ENCODE results near the gene ZNF526. TPM values are rescaled to one million over a fixed set of nuclear protein-coding genes. Genes with fewer than 3 reads are reported as not detected.

The ZNF526 gene
- total and polyA plus RNA-seq, 9 of the 15 experiments (the other 6 are each of a cell fraction or from before 2014, with no cell fraction given): 1.3 to 17.9 (median 6.2) TPM

DNA sequence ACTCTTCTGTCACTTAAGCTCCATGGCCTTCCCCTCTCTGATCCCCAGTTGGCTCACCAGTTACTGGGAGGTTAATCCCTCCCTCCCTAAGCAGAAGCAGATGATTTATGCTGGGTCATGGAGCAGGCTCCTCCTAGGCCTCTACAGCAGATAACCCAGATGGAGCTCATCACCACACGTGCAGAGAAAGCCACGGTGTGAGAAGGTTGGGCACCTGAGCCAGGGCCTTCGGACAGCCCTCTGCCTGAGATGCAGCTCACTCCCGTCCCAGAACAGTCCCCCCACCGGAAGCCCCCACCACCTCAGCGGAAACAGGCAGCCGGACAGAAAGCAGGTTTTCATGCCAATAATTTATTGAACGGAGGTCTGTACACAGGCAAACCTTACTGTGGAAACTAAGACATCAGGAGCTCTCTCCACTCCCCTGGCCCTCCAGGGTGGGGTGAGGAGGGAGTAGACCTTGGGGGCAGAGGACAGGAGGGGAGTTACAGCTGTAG, 9.8 kb downstream of the ZNF526 start (continued):
- TF ChIP-seq, protein P1, sequence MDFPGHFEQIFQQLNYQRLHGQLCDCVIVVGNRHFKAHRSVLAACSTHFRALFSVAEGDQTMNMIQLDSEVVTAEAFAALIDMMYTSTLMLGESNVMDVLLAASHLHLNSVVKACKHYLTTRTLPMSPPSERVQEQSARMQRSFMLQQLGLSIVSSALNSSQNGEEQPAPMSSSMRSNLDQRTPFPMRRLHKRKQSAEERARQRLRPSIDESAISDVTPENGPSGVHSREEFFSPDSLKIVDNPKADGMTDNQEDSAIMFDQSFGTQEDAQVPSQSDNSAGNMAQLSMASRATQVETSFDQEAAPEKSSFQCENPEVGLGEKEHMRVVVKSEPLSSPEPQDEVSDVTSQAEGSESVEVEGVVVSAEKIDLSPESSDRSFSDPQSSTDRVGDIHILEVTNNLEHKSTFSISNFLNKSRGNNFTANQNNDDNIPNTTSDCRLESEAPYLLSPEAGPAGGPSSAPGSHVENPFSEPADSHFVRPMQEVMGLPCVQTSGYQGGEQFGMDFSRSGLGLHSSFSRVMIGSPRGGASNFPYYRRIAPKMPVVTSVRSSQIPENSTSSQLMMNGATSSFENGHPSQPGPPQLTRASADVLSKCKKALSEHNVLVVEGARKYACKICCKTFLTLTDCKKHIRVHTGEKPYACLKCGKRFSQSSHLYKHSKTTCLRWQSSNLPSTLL (IDR thresholded peaks at IDR 0.05): no peak
- TF ChIP-seq XRCC3 (IDR thresholded peaks at IDR 0.05): no peak
- peak; percentile 20; the same call in 1 of the 2 replicates for TF ChIP-seq EP400 (IDR thresholded peaks at IDR 0.05)
- TF ChIP-seq, protein P2, sequence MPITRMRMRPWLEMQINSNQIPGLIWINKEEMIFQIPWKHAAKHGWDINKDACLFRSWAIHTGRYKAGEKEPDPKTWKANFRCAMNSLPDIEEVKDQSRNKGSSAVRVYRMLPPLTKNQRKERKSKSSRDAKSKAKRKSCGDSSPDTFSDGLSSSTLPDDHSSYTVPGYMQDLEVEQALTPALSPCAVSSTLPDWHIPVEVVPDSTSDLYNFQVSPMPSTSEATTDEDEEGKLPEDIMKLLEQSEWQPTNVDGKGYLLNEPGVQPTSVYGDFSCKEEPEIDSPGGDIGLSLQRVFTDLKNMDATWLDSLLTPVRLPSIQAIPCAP (CRISPR knock-in tag; IDR thresholded peaks at IDR 0.05; ENCODE audit: borderline replicate concordance): no peak
- TF ChIP-seq ASH1L (IDR thresholded peaks at IDR 0.05; ENCODE audit: borderline replicate concordance, low read depth, partially characterized antibody): no peak
- TF ChIP-seq DACH1 (IDR thresholded peaks at IDR 0.05; ENCODE audit: partially characterized antibody): peak; percentile 32
- TF ChIP-seq GATA2 (CRISPR knock-in tag; IDR thresholded peaks at IDR 0.05): no peak
- no peak for TF ChIP-seq TAL1 (IDR thresholded peaks at IDR 0.05)
- TF ChIP-seq MEIS2 (IDR thresholded peaks at IDR 0.05; ENCODE audit: partially characterized antibody): peak; percentile 97
- TF ChIP-seq TOE1 (IDR thresholded peaks at IDR 0.05; ENCODE audit: borderline replicate concordance): no peak
- no peak for TF ChIP-seq TOE1 (CRISPR knock-in tag; IDR thresholded peaks at IDR 0.05; ENCODE audit: borderline replicate concordance, low read depth)
- TF ChIP-seq, protein P3, sequence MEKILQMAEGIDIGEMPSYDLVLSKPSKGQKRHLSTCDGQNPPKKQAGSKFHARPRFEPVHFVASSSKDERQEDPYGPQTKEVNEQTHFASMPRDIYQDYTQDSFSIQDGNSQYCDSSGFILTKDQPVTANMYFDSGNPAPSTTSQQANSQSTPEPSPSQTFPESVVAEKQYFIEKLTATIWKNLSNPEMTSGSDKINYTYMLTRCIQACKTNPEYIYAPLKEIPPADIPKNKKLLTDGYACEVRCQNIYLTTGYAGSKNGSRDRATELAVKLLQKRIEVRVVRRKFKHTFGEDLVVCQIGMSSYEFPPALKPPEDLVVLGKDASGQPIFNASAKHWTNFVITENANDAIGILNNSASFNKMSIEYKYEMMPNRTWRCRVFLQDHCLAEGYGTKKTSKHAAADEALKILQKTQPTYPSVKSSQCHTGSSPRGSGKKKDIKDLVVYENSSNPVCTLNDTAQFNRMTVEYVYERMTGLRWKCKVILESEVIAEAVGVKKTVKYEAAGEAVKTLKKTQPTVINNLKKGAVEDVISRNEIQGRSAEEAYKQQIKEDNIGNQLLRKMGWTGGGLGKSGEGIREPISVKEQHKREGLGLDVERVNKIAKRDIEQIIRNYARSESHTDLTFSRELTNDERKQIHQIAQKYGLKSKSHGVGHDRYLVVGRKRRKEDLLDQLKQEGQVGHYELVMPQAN (IDR thresholded peaks at IDR 0.05; ENCODE audit: borderline replicate concordance): 0 out of 2 replicates have a peak, but pooled peaks have one; percentile 21
- TF ChIP-seq NFATC3 (IDR thresholded peaks at IDR 0.05): no peak
- TF ChIP-seq, protein P4, sequence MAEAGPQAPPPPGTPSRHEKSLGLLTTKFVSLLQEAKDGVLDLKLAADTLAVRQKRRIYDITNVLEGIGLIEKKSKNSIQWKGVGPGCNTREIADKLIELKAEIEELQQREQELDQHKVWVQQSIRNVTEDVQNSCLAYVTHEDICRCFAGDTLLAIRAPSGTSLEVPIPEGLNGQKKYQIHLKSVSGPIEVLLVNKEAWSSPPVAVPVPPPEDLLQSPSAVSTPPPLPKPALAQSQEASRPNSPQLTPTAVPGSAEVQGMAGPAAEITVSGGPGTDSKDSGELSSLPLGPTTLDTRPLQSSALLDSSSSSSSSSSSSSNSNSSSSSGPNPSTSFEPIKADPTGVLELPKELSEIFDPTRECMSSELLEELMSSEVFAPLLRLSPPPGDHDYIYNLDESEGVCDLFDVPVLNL (CRISPR knock-in tag; IDR thresholded peaks at IDR 0.05; ENCODE audit: low read depth): no peak
- TF ChIP-seq, protein P5, sequence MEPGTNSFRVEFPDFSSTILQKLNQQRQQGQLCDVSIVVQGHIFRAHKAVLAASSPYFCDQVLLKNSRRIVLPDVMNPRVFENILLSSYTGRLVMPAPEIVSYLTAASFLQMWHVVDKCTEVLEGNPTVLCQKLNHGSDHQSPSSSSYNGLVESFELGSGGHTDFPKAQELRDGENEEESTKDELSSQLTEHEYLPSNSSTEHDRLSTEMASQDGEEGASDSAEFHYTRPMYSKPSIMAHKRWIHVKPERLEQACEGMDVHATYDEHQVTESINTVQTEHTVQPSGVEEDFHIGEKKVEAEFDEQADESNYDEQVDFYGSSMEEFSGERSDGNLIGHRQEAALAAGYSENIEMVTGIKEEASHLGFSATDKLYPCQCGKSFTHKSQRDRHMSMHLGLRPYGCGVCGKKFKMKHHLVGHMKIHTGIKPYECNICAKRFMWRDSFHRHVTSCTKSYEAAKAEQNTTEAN (CRISPR knock-in tag; IDR thresholded peaks at IDR 0.05): no peak
- TF ChIP-seq, protein P6, sequence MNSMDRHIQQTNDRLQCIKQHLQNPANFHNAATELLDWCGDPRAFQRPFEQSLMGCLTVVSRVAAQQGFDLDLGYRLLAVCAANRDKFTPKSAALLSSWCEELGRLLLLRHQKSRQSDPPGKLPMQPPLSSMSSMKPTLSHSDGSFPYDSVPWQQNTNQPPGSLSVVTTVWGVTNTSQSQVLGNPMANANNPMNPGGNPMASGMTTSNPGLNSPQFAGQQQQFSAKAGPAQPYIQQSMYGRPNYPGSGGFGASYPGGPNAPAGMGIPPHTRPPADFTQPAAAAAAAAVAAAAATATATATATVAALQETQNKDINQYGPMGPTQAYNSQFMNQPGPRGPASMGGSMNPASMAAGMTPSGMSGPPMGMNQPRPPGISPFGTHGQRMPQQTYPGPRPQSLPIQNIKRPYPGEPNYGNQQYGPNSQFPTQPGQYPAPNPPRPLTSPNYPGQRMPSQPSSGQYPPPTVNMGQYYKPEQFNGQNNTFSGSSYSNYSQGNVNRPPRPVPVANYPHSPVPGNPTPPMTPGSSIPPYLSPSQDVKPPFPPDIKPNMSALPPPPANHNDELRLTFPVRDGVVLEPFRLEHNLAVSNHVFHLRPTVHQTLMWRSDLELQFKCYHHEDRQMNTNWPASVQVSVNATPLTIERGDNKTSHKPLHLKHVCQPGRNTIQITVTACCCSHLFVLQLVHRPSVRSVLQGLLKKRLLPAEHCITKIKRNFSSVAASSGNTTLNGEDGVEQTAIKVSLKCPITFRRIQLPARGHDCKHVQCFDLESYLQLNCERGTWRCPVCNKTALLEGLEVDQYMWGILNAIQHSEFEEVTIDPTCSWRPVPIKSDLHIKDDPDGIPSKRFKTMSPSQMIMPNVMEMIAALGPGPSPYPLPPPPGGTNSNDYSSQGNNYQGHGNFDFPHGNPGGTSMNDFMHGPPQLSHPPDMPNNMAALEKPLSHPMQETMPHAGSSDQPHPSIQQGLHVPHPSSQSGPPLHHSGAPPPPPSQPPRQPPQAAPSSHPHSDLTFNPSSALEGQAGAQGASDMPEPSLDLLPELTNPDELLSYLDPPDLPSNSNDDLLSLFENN (IDR thresholded peaks at IDR 0.05; ENCODE audit: low read depth in 2 of 2, low read length in 2 of 2): no peak

Measured in K562 (cell line).